Fibroblast of lung (primary cell): ENCODE measurements around the gene RCOR1. TPM values are rescaled to one million over a fixed set of nuclear protein-coding genes. Genes with fewer than 3 reads are reported as not detected.

Experiments used
- DNase-seq, 2 donors: peaks; one replicate each; pipeline versions ENCODE4 v3.0.0 to v3.0.0-alpha.2; 2010; ENCODE audit warnings: low read depth in 2 of 2
- H2AFZ ChIP-seq: 2 replicates; pipeline ENCODE4 v1.5.1; 2012; ENCODE audit warnings: low read length, control low read depth, inconsistent platforms
- H3K27ac ChIP-seq: 2 replicates; pipeline ENCODE4 v1.5.1; 2011; ENCODE audit warnings: low read length, control low read depth; ENCODE audit not compliant: insufficient read depth
- H3K27me3 ChIP-seq: 2 replicates; pipeline ENCODE4 v1.5.1; 2011; ENCODE audit warnings: mild to moderate bottlenecking, low read length; ENCODE audit not compliant: control insufficient read depth, insufficient read depth
- H3K36me3 ChIP-seq: 2 replicates; pipeline ENCODE4 v1.5.1; 2011; ENCODE audit warnings: low read length; ENCODE audit not compliant: control insufficient read depth, insufficient read depth
- H3K4me1 ChIP-seq: 2 replicates; pipeline ENCODE4 v1.5.1; 2011; ENCODE audit warnings: low read length; ENCODE audit not compliant: control insufficient read depth, insufficient read depth; ENCODE audit errors: extremely low read depth
- H3K4me2 ChIP-seq: 2 replicates; pipeline ENCODE4 v1.5.1; 2011; ENCODE audit warnings: low read length, control low read depth; ENCODE audit not compliant: insufficient read depth; ENCODE audit errors: extremely low read depth
- H3K4me3 ChIP-seq, 4 experiments: fragments of 200-600 bp in 1 of 4; sonication (generic) in 1 of 4; replicated peaks in 1 of 4; 2 replicates each; pipeline ENCODE4 v1.5.1; 2011 to 2016; ENCODE audit warnings: low read length in 4 of 4, low read depth in 3 of 4, mild to moderate bottlenecking in 3 of 4, control low read depth in 2 of 4, inconsistent platforms in 1 of 4, mixed read lengths in 1 of 4; ENCODE audit not compliant: insufficient read depth in 1 of 4; ENCODE audit errors: control extremely low read depth in 1 of 4
- H3K79me2 ChIP-seq: 2 replicates; pipeline ENCODE4 v1.5.1; 2012; ENCODE audit warnings: mild to moderate bottlenecking, low read length, inconsistent platforms; ENCODE audit not compliant: control insufficient read depth, insufficient read depth
- H3K9ac ChIP-seq: 2 replicates; pipeline ENCODE4 v1.5.1; 2011; ENCODE audit warnings: mild to moderate bottlenecking, low read length, control low read depth; ENCODE audit not compliant: insufficient read depth
- H3K9me3 ChIP-seq: 2 replicates; pipeline ENCODE4 v1.5.1; 2012; ENCODE audit warnings: low read depth, low read length; ENCODE audit not compliant: control insufficient read depth, insufficient read depth
- H4K20me1 ChIP-seq: 2 replicates; pipeline ENCODE4 v1.5.1; 2011; ENCODE audit warnings: low read length; ENCODE audit not compliant: control insufficient read depth, insufficient read depth; ENCODE audit errors: extremely low read depth
- CTCF ChIP-seq, 2 donors: IDR thresholded peaks in 1 of 2; conservative IDR thresholded peaks in 1 of 2; 1 replicate in 1 of 2; 2 replicates in 1 of 2; pipeline ENCODE4 v1.5.1; 2011 to 2012; ENCODE audit warnings: low read length in 2 of 2, control low read depth in 1 of 2, inconsistent platforms in 1 of 2, low read depth in 1 of 2, mild to moderate bottlenecking in 1 of 2
- EZH2 ChIP-seq: IDR thresholded peaks from 2 replicates; pipeline ENCODE4 v1.5.1; 2012; ENCODE audit warnings: low read length, control low read depth, mild to moderate bottlenecking; ENCODE audit errors: missing control alignments
- polyA plus RNA-seq, 2 donors: library from polyadenylated mRNA; depleted of rRNA in 1 of 2; stranded (reverse) in 1 of 2; unstranded in 1 of 2; fragments of >200 nt; gene quantifications; 2 replicates each; pipeline ENCODE4 v1.2.1, GENCODE V29; 2011 to 2012; ENCODE audit warnings: missing spikeins in 1 of 2
- total RNA-seq: library from RNA; depleted of rRNA; stranded (reverse); fragments of >200 nt; gene quantifications from 2 replicates; pipeline ENCODE4 v1.2.1, GENCODE V29; 2014

Gene RCOR1
- total and polyA plus RNA-seq, 2 donors (not counting 1 experiment from before 2014, with no cell fraction given) = 11.4 to 19.6 TPM

DNA sequence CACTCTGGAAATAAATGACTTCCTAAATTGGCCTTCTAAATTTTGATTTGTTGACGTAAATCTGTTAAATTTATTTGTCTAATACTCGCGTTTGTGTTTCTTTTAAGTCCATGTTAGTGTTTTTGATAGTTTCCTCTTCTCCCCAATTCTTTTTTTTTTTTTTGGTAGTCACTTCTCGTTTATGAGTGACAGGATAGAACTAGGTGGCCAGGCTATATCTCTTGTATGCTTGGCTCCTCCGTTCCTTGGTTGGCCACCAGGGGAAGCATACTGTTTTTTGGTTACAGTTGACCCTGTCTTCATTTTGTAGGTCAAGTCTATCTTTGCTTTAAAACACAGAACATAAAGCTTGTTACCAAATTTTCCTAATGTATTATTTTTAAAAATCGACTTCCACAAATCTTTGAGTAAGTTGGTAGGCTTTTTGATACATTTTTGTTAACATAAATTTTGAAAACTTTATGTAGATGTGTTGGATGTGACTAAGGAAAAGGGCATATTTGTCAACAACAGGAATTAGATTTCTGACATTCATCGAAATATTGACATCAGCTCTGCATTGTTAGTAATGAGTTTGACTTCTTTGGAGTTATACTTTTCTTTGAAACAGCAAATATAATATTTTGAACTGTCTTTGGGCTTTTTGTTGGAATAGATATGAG, 2.2 kb downstream of the RCOR1 start:
- peak; percentile 88 to 95 for TF ChIP-seq CTCF (conservative IDR thresholded peaks at IDR 0.05 in 1 of 2, IDR thresholded peaks at IDR 0.05 in 1 of 2; ENCODE audit: low read depth in 1 of 2, low read length in 2 of 2)
- TF ChIP-seq EZH2 = no peak
- Histone ChIP-seq H3K36me3 (no peaks in the 10 kb centered on the region), H3K9ac (no peak overlapping the region), H2AFZ (no peak overlapping the region), H3K27ac (no peak overlapping the region), H3K4me2 (peak overlapping the region; percentile 79), H3K4me3 (peak overlapping the region; percentile 71 to 93 (median 82)), H3K79me2 (peaks cover 40% of the 10 kb centered on the region), H3K4me1 (peaks cover 6% of the 10 kb centered on the region), H3K27me3 (no peaks in the 10 kb centered on the region), H3K9me3 (no peaks in the 10 kb centered on the region), H4K20me1 (no peaks in the 10 kb centered on the region)
- peak; percentile 61 to 74 for DNase-seq

DNA sequence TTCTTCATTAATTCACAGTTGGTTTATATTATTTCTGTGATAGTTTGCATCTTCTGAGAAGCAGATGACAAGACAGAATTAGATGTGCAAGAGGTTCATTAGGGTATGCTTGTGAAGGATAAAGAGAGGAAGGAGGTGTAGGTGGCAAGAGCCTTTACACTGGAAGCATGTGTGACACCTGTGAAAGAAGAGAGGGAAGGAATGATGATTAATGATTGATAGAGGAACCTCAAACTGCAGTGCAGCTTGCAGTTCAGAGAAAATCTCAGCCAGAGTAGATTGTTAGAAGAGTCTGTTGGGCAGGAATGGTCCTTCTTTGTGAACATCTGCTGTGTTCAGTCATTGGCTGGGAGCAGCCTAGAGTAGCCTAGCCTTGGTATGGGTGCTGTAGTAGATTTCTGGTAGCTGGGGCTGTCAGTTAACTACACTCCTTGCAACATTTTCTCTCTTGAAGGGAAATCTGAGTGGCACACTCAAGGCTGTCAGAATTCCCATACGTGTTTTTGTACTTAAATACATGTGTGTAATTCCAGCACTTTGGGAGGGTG, 9.0 kb downstream of the RCOR1 start:
- H3K27ac ChIP-seq = no peak overlapping the region
- no peaks in the 10 kb centered on the region for H4K20me1 ChIP-seq
- H3K4me2 ChIP-seq = no peak overlapping the region
- H3K9ac ChIP-seq = no peak overlapping the region
- TF ChIP-seq CTCF (conservative IDR thresholded peaks at IDR 0.05 in 1 of 2, IDR thresholded peaks at IDR 0.05 in 1 of 2; ENCODE audit: low read depth in 1 of 2, low read length in 2 of 2) = no peak
- no peak for TF ChIP-seq EZH2
- H2AFZ ChIP-seq = no peak overlapping the region
- no peaks in the 10 kb centered on the region for H3K4me1 ChIP-seq
- H3K36me3 ChIP-seq = no peaks in the 10 kb centered on the region
- H3K9me3 ChIP-seq = no peaks in the 10 kb centered on the region
- no peak overlapping the region for H3K4me3 ChIP-seq
- no peak for DNase-seq
- peaks cover 44% of the 10 kb centered on the region for H3K79me2 ChIP-seq
- H3K27me3 ChIP-seq = no peaks in the 10 kb centered on the region

- no peak for DNase-seq
- no peak for TF ChIP-seq CTCF (conservative IDR thresholded peaks at IDR 0.05 in 1 of 2, IDR thresholded peaks at IDR 0.05 in 1 of 2; ENCODE audit: low read depth in 1 of 2, low read length in 2 of 2)
- no peak for TF ChIP-seq EZH2
- Histone ChIP-seq H3K9ac (no peak overlapping the region), H4K20me1 (no peaks in the 10 kb centered on the region), H3K4me1 (no peaks in the 10 kb centered on the region), H3K9me3 (no peaks in the 10 kb centered on the region), H3K4me2 (no peak overlapping the region), H2AFZ (no peak overlapping the region), H3K27me3 (no peaks in the 10 kb centered on the region), H3K27ac (no peak overlapping the region), H3K79me2 (peaks cover 46% of the 10 kb centered on the region), H3K4me3 (no peak overlapping the region), H3K36me3 (no peaks in the 10 kb centered on the region)
Observed at GRCh38 chr14:102602421-102603292, 10.2 kb downstream of the RCOR1 start.
